Duodenal mucosa (tissue), 2 donors: ENCODE results near the gene MFAP4.

Experiments used
- H3K27ac ChIP-seq: one replicate; pipeline ENCODE4 v1.7.0; 2013; ENCODE audit warnings: low read depth, low read length
- H3K27me3 ChIP-seq, 2 donors: one replicate each; pipeline ENCODE4 v1.7.0; 2013; ENCODE audit warnings: low read length in 2 of 2, control low read depth in 1 of 2; ENCODE audit not compliant: insufficient read depth in 2 of 2, control insufficient read depth in 1 of 2
- H3K36me3 ChIP-seq, 2 donors: one replicate each; pipeline ENCODE4 v1.7.0; 2013; ENCODE audit warnings: low read length in 2 of 2, control low read depth in 1 of 2; ENCODE audit not compliant: insufficient read depth in 2 of 2, control insufficient read depth in 1 of 2
- H3K4me1 ChIP-seq, 2 donors: one replicate each; pipeline ENCODE4 v1.7.0; 2013; ENCODE audit warnings: low read length in 2 of 2, control low read depth in 1 of 2; ENCODE audit not compliant: insufficient read depth in 2 of 2, control insufficient read depth in 1 of 2
- H3K4me3 ChIP-seq, 2 donors: one replicate each; pipeline ENCODE4 v1.7.0; 2013; ENCODE audit warnings: low read length in 2 of 2, low read depth in 1 of 2
- H3K9ac ChIP-seq, 2 donors: one replicate each; pipeline ENCODE4 v1.7.0; 2013; ENCODE audit warnings: low read length in 2 of 2, low read depth in 1 of 2
- H3K9me3 ChIP-seq, 2 donors: one replicate each; pipeline ENCODE4 v1.7.0; 2013; ENCODE audit warnings: low read length in 2 of 2, control low read depth in 1 of 2; ENCODE audit not compliant: control insufficient read depth in 1 of 2

MFAP4 gene

DNA sequence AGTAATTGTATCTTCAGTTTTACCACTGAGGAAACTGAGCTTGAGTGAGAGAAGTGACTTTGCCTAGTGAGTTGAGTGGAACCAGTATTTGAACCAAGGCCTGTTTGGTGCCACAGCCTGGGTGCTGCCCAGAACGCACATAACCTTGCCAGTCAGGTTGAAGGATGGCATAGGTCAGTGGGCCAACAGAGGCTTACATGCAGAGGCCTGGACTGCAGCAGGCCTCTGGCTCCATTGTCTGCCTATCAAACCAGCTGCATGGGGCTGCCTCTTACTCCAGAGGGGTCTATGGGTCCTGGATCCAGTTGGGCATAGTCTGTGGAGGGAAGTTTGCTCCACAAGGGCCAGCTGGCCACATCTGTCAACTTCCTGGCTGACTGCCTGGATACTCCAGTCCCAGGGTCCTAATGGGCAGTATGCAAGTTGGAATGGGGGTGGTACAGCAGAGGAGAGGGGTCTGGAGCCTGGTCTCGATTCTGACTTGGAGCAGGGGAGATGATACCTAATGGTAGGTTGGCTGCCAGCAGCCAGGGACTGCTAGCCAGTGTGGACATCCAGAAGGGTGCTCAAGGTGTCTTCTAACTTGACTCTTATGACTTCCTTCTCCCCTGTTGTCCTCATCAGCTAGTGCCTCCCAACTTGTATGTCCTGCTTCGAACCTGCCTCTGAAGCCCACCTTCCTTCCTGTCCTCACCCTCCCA, 12.9 kb upstream of the MFAP4 start:
- Histone ChIP-seq H3K4me3 (no peak overlapping the region), H3K4me1 (peaks cover 24 to 27% of the 10 kb centered on the region in 2 donors), H3K9me3 (no peaks in the 10 kb centered on the region), H3K9ac (no peak overlapping the region), H3K27ac (no peak overlapping the region), H3K27me3 (no peaks in the 10 kb centered on the region), H3K36me3 (no peaks in the 10 kb centered on the region)

DNA sequence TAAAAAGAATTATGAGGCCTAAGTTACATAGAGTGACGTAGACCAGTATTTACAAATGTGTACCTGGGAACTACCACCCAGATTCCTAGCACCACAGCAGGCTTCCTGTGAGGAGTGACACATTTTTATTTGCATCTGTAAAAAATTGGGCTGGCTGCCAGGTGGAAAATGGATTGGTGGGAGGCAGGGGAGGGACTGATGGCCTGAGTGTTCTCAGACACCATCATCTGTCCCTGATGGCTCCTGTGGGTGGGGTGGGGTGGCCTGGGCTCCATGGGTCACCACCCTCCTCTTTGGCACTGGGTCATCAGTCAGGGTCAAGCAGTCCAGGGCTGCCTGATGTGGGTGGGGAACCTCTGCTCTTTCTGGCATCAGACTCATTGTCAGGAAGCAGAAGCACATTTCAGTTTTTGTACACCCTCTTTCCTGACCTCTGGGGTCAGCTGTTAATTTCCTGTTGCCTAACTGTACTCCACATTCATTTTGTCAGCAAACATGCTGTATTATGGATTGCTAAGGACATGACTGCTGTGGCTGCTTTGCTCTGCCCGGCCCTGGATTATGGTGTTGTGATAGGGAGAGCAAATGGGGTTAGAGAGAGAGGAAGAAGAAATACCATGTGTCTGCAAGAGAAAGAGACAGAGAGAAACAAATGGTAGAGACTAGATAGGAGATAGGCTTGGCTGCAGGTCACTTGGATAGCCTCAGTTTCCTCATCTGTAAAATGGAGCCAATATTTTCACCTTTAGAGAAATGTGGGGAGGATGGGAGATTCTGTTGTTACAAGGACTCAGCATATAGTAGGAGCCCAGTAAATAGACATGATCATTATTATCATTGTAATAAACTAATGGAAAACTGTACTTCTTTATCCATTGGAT, 11.6 kb upstream of the MFAP4 start:
- Histone ChIP-seq H3K4me3 (no peak overlapping the region), H3K27me3 (no peaks in the 10 kb centered on the region), H3K36me3 (no peaks in the 10 kb centered on the region), H3K4me1 (peaks cover 24 to 27% of the 10 kb centered on the region in 2 donors), H3K9ac (no peak overlapping the region), H3K27ac (no peak overlapping the region), H3K9me3 (no peaks in the 10 kb centered on the region)

DNA sequence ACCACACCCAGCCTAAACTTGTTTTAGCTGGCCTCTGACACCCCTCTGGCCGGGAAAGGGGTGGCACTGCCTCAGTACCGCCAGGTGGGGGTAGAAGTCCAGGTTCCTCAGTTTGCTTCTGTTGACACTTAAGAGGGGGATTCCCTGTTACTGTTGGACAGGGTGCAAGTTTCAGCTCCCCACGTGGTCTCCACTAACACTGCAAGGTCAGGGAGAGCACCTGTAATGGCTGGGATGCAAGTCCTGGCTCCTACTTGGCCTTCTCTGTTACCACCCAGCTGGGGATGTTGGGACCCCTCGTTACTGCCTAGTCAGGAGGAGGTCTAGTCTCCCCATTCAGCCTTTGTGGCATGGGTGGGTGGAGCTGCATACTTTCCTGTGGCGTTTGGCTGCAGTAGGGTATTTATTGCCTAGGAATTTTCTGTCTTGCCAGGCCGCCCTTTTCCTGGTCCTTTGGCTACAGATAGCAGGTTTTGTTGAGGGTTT, 10.6 kb upstream of the MFAP4 start:
- no peaks in the 10 kb centered on the region for H3K27me3 ChIP-seq
- H3K9ac ChIP-seq = no peak overlapping the region
- H3K4me3 ChIP-seq = no peak overlapping the region
- no peaks in the 10 kb centered on the region for H3K9me3 ChIP-seq
- no peaks in the 10 kb centered on the region for H3K36me3 ChIP-seq
- no peak overlapping the region for H3K27ac ChIP-seq
- H3K4me1 ChIP-seq = peaks cover 24 to 27% of the 10 kb centered on the region in 2 donors

DNA sequence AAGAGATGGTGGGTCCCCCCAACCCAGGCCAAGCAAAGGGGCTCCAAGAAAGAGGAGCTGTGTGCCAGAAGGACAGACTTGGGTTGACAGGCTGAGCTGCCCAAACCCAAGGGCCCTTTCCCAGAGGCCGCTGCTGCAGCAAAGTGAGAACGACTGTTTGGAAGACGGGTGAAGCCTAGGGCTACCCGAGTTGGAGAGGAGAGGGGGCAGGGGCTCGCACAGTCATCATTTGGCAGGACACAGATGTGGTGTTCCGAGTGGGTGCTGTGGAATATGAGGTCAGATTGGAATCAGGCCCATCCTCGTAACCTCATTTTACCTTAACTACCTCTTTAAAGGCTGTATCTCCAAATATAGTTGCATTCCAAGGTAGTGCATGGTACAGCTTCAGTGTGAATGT, 5.3 kb upstream of the MFAP4 start:
- Histone ChIP-seq H3K36me3 (no peaks in the 10 kb centered on the region), H3K27ac (no peak overlapping the region), H3K27me3 (no peaks in the 10 kb centered on the region), H3K9me3 (no peaks in the 10 kb centered on the region), H3K4me3 (no peak overlapping the region), H3K9ac (no peak overlapping the region), H3K4me1 (peaks cover 10 to 19% of the 10 kb centered on the region in 2 donors)

DNA sequence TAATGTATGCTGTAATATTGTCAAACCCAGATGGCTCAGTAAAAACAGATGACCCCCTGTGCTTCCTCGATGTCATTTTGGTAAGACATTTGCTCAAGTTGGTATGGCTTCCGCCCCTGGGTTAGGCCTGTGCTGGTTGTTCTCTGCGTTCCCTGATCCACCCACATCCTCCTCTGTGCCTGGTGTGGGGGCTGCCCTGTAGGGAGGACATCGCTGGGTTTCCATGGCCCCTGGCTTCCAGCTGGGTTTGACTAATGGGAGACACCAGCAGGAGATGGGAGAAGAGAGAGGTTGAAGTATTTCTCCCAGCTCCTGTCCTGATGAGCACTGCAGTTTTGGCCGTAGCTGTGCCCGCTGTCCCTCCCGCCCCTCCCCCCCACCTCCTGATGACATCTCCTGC, 4.4 kb upstream of the MFAP4 start:
- H3K36me3 ChIP-seq = no peaks in the 10 kb centered on the region
- H3K9me3 ChIP-seq = no peaks in the 10 kb centered on the region
- H3K4me3 ChIP-seq = no peak overlapping the region
- no peaks in the 10 kb centered on the region for H3K27me3 ChIP-seq
- H3K4me1 ChIP-seq = peaks cover 16 to 20% of the 10 kb centered on the region in 2 donors
- no peak overlapping the region for H3K9ac ChIP-seq
- no peak overlapping the region for H3K27ac ChIP-seq

DNA sequence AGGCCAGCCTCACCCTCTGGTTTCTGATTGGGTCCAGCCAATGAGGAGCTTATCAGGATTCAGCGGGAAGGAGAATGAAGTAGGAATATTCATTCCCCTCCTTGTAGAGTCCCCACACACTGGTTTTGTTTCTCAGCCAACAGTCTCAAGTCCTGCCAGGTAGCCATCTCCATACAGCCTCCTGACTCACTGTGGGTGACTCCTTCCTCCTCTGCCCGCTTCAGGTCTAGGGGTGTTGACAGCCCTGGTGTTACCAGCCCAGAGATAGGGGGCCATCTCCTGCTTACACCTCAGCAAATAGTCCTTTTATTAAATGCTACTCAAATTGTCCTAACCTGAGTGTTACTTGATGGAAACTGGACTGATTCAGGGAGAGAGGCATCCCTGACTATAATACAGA, 4.0 kb upstream of the MFAP4 start:
- Histone ChIP-seq H3K4me1 (peaks cover 20 to 21% of the 10 kb centered on the region in 2 donors), H3K9ac (no peak overlapping the region), H3K27me3 (no peaks in the 10 kb centered on the region), H3K9me3 (no peaks in the 10 kb centered on the region), H3K27ac (no peak overlapping the region), H3K4me3 (no peak overlapping the region), H3K36me3 (no peaks in the 10 kb centered on the region)

DNA sequence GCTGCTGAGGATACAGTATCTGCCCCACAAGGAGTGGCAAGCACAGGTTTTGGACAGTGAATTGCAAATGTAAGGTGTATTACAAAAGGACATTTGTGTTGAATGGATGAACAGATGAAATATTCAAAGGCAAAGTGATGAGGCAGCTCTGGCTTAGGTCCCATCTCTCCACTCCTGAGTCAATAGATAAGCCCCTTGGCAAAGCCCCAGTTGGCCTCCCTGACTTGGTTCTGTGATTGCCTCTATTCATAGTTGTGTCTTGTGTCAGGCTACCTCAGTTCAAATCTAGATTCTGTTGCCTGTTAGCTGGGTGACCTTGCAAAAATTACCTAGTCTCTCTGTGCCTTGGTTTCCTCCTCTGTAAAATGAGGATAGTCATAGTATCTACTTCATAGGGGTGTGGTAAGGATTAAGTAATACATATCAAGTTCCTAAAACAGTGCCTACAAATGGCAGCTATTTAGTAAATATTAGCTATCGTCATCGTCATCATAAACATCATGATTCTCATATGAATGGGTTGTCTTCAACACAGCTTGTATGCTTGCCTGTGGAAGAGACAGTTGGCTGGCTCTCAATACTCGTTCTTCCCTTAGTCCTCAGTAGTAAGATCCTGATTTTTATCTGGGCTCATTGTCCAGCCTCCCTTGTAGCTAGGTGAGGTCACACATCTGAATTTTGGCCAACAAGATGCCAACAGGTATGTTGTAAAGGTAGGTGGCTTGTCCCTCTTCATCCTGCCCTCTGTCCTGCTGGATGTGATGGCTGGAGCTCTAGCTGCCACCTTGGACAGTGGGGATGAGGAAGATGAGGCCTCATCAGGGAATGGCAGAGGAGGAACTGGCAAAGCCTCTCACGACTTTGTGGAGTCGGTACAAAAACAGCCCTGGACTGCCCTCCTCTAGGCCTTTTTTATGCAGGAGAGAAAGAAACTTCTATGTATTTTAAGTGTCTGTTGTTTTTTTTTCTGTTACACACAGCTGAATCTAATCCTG, 2.1 kb upstream of the MFAP4 start:
- no peak overlapping the region for H3K9ac ChIP-seq
- H3K4me3 ChIP-seq = no peak overlapping the region
- no peak overlapping the region for H3K27ac ChIP-seq
- peaks cover 32 to 37% of the 10 kb centered on the region in 2 donors for H3K4me1 ChIP-seq
- H3K36me3 ChIP-seq = peaks cover 1 to 12% of the 10 kb centered on the region in 2 donors
- no peaks in the 10 kb centered on the region for H3K27me3 ChIP-seq
- H3K9me3 ChIP-seq = no peaks in the 10 kb centered on the region

DNA sequence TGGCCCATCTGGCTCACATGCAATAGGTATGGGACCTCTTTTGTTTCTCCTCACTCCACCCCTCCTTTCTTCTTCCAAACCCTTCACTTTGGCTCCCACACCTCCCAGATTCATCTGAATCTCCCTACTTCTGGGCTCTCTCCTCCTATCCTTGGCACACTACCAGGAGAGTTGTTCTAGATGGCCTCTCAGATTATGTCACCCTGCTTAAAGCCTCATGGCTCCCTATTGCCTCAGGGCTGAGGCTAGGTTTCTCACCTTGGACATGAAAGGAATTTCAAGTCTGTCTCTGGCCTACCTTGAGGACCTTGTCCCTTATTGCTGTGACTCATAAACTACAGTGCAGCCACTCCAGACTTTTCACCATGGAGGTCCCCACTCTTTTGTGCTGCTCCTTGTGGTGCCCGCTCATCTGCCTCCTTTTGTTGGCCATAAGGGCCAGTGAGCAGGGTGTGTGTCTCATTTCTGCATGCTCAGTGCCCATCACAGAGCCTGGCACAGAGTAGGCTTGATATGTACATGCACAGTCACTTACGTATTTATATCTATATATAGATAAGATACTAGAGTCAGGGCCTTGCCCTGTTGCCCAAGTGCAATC, 1.0 kb upstream of the MFAP4 start:
- Histone ChIP-seq H3K9me3 (no peaks in the 10 kb centered on the region), H3K9ac (no peak overlapping the region), H3K4me3 (no peak overlapping the region), H3K36me3 (peaks cover 10 to 23% of the 10 kb centered on the region in 2 donors), H3K27ac (peak overlapping the region; percentile 35), H3K4me1 (peaks cover 38 to 42% of the 10 kb centered on the region in 2 donors), H3K27me3 (no peaks in the 10 kb centered on the region)

DNA sequence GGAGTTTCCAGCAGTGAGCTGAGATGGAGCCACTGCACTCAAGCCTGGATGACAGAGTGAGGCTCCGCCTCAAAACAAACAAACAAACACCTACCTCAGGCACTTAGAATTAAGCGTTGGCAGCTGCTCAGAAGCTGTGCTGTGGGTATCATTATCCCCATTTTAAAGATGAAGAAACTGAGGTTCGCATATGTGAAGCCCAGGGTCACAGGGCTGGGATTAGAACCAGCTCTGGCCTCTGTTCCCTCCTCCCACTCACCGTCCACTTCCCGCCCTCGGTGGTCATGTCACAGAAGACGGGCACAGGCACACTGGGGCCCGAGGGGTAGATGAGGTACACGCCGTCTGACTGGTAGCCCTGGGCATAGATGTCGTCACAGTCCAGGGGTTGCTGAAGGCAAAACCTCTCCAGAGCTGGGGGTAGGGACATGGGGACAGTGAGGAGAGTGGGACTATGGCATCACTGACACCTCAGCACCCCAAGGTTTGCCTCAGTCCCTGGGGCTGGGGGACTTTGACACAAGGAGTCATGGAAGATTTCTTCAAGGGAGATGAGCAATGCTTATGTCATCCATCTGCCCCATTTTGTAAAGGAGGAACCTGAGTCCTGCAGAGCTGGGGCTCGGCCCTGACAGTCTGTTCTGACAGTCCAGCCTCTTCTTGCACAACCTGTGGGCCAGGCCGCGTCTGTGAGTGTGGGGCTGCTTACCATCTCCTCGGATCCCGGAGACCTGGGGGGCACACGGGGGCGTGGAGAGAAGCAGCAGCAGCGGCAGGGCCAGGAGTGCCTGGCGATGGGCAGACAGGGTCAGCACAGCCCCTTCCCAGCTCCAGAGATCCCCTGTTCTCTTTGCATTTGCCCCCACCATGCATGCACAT, 700 bp downstream of the MFAP4 start:
- H3K4me1 ChIP-seq = peaks cover 38 to 42% of the 10 kb centered on the region in 2 donors
- H3K27ac ChIP-seq = peak overlapping the region; percentile 66
- no peaks in the 10 kb centered on the region for H3K9me3 ChIP-seq
- peak overlapping the region; percentile 42 to 49 for H3K4me3 ChIP-seq
- H3K36me3 ChIP-seq = peaks cover 18 to 39% of the 10 kb centered on the region in 2 donors
- peak overlapping the region in 1 of 2 donors; percentile 29 for H3K9ac ChIP-seq
- H3K27me3 ChIP-seq = no peaks in the 10 kb centered on the region
